ENCODE measurements around the gene MPO. TPM values are rescaled to one million over a fixed set of nuclear protein-coding genes. Genes with fewer than 3 reads are reported as not detected.

The MPO gene
- total and polyA plus RNA-seq, 12 donors, result 0.07 to 2.5 (median 0.18) TPM; not detected in 2

GRCh38 chr17:58270476-58271215 is 10.1 kb downstream of the MPO start:
- Histone ChIP-seq H3K27me3 (peaks cover 0 to 40% (median 14%) of the 10 kb centered on the region in 7 donors), H3K4me1 (peaks cover 0 to 5% (median 0%) of the 10 kb centered on the region in 9 donors), H3K27ac (no peak overlapping the region), H3K36me3 (no peaks in the 10 kb centered on the region), H3K4me3 (no peak overlapping the region), H3K9me3 (no peaks in the 10 kb centered on the region)
- intact Hi-C loops (cut with DNase I), result no loop called here
- no peak for TF ChIP-seq CTCF (IDR thresholded peaks at IDR 0.05)
- DNase-seq (no peak), ATAC-seq (no peak)
- 79 to 83% methylated on average over 15 of the region's 15 CpGs for WGBS, 2 donors

- Histone ChIP-seq H3K4me1 (peaks cover 0 to 5% (median 0%) of the 10 kb centered on the region in 9 donors), H3K36me3 (no peaks in the 10 kb centered on the region), H3K27ac (no peak overlapping the region), H3K9me3 (no peaks in the 10 kb centered on the region), H3K27me3 (peaks cover 0 to 46% (median 20%) of the 10 kb centered on the region in 7 donors), H3K4me3 (no peak overlapping the region)
- TF ChIP-seq CTCF (IDR thresholded peaks at IDR 0.05), result no peak
- DNase-seq, result no peak
- intact Hi-C loops (cut with DNase I), result no loop called here
- ATAC-seq, result no peak
- 75 to 84% methylated on average over 9 of the region's 9 CpGs for WGBS, 2 donors
These were observed 11.0 kb downstream of the MPO start for GRCh38 chr17:58269557-58270291.

GRCh38 chr17:58268774-58269556 is 11.8 kb downstream of the MPO start:
- H3K27me3 ChIP-seq, result peaks cover 0 to 53% (median 27%) of the 10 kb centered on the region in 7 donors
- no peak for DNase-seq
- intact Hi-C loops (cut with DNase I), result no loop called here

More at GRCh38 chr17:58268774-58269556, 11.8 kb downstream of the MPO start:
- TF ChIP-seq CTCF (IDR thresholded peaks at IDR 0.05), result no peak
- Histone ChIP-seq H3K4me1 (peaks cover 0 to 5% (median 0%) of the 10 kb centered on the region in 9 donors), H3K36me3 (no peaks in the 10 kb centered on the region), H3K4me3 (no peak overlapping the region), H3K27ac (no peak overlapping the region), H3K9me3 (no peaks in the 10 kb centered on the region)
- WGBS, 2 donors, result 70 to 74% methylated on average over 6 of the region's 6 CpGs
- ATAC-seq, result no peak

Data from heart right ventricle (tissue), 16 donors.